Measurements from ENCODE around the gene RIF1. TPM values are rescaled to one million over a fixed set of nuclear protein-coding genes. Genes with fewer than 3 reads are reported as not detected.

Gene RIF1
- total RNA-seq, 3 donors from 2014 or later (not counting 1 experiment from before 2014, with no cell fraction given), result 37.0 to 52.0 (median 39.3) TPM

DNA sequence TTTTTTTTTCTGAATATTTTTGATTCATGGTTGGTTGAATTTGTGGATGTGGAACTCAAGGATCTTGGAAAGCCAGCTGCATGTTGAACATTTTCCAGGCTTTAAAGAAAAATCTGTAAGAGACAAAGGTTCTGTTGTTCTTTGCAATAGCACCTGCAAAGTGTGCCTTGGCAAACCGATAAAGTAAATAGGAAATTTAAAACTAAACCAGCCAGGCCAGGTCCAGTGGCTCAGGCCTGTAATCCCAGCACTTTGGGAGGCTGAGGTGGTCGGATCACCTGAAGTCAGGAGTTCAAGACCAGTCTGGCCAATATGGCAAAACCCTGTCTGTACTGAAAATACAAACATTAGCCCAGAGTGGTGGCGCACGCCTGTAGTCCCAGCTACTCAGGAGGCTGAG, 74.4 kb downstream of the RIF1 start:
- Mint-ChIP-seq H3K4me3 (no peak overlapping the region), H3K27me3 (ENCODE audit: low read depth in 2 of 2) (no peaks in the 10 kb centered on the region), H3K4me1 (peaks cover 0 to 18% of the 10 kb centered on the region in 2 donors), H3K27ac (no peak overlapping the region), H3K36me3 (peaks cover 6% of the 10 kb centered on the region), H3K9me3 (no peaks in the 10 kb centered on the region)
- Histone ChIP-seq H3K27me3 (ENCODE audit: control insufficient read depth, insufficient read depth, low read length) (no peaks in the 10 kb centered on the region), H3K4me3 (ENCODE audit: low read length) (no peak overlapping the region), H3K9me3 (ENCODE audit: control insufficient read depth, insufficient read depth, low read length) (no peaks in the 10 kb centered on the region), H3K27ac (ENCODE audit: low read length) (no peak overlapping the region), H3K36me3 (ENCODE audit: control insufficient read depth, insufficient read depth, low read length) (peaks cover 17% of the 10 kb centered on the region), H3K4me1 (ENCODE audit: control insufficient read depth, insufficient read depth, low read length) (no peaks in the 10 kb centered on the region)
- no peak for DNase-seq
- 98% methylated on average over 4 of the region's 4 CpGs for WGBS (ENCODE audit: insufficient coverage)
- no peak for TF ChIP-seq CTCF (IDR thresholded peaks at IDR 0.05)
- no peak for ATAC-seq
- intact Hi-C loops (cut with micrococcal nuclease), result no loop called here

DNA sequence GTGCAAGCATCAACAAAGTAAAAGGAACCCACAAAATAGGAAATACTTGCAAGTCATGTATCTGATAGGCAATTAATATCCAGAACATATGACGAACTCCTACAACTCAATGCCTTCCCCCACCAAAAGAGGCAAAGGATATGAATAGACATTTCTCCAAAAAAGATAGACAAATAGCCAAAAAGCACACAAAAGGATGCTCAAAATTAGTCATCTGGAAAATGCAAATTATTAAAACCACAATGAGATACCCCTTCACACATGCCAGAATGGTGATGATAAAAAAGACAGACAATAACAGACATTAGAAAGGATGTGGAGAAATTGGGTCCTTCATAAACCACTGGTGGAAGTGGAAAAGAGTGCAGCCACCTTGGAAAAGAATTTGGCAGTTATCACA, 76.4 kb downstream of the RIF1 start:
- H3K36me3 ChIP-seq (ENCODE audit: control insufficient read depth, insufficient read depth, low read length), result peaks cover 11% of the 10 kb centered on the region
- no peak overlapping the region for H3K4me3 Mint-ChIP-seq
- WGBS (ENCODE audit: insufficient coverage), result 86% methylated on average over 1 of the region's 1 CpG
- no peaks in the 10 kb centered on the region for H3K27me3 ChIP-seq (ENCODE audit: control insufficient read depth, insufficient read depth, low read length)
- no peak overlapping the region for H3K4me3 ChIP-seq (ENCODE audit: low read length)
- no peak overlapping the region for H3K27ac Mint-ChIP-seq
- H3K27ac ChIP-seq (ENCODE audit: low read length), result no peak overlapping the region
- H3K4me1 ChIP-seq (ENCODE audit: control insufficient read depth, insufficient read depth, low read length), result no peaks in the 10 kb centered on the region
- no peaks in the 10 kb centered on the region for H3K36me3 Mint-ChIP-seq
- H3K9me3 ChIP-seq (ENCODE audit: control insufficient read depth, insufficient read depth, low read length), result no peaks in the 10 kb centered on the region
- H3K27me3 Mint-ChIP-seq (ENCODE audit: low read depth in 2 of 2), result no peaks in the 10 kb centered on the region
- H3K9me3 Mint-ChIP-seq, result no peaks in the 10 kb centered on the region
- intact Hi-C loops (cut with micrococcal nuclease), result no loop called here
- no peak for TF ChIP-seq CTCF (IDR thresholded peaks at IDR 0.05)
- DNase-seq (no peak), ATAC-seq (no peak)
- H3K4me1 Mint-ChIP-seq, result peaks cover 0 to 18% of the 10 kb centered on the region in 2 donors

GRCh38 chr2:151490276-151490675, 80.6 kb downstream of the RIF1 start:
- intact Hi-C loops (cut with micrococcal nuclease), result no loop called here
- no peak for ATAC-seq
- DNase-seq, result no peak
- H3K4me3 Mint-ChIP-seq, result no peak overlapping the region
- H3K4me1 Mint-ChIP-seq, result peaks cover 0 to 12% of the 10 kb centered on the region in 2 donors
- H3K4me3 ChIP-seq (ENCODE audit: low read length), result no peak overlapping the region
- H3K36me3 ChIP-seq (ENCODE audit: control insufficient read depth, insufficient read depth, low read length), result peaks cover 2% of the 10 kb centered on the region
- no peaks in the 10 kb centered on the region for H3K27me3 Mint-ChIP-seq (ENCODE audit: low read depth in 2 of 2)
- WGBS (ENCODE audit: insufficient coverage), result 96% methylated on average over 9 of the region's 9 CpGs
- no peaks in the 10 kb centered on the region for H3K4me1 ChIP-seq (ENCODE audit: control insufficient read depth, insufficient read depth, low read length)
- H3K9me3 ChIP-seq (ENCODE audit: control insufficient read depth, insufficient read depth, low read length), result no peaks in the 10 kb centered on the region
- no peaks in the 10 kb centered on the region for H3K9me3 Mint-ChIP-seq
- H3K27me3 ChIP-seq (ENCODE audit: control insufficient read depth, insufficient read depth, low read length), result no peaks in the 10 kb centered on the region
- H3K27ac Mint-ChIP-seq, result no peak overlapping the region
- no peak overlapping the region for H3K27ac ChIP-seq (ENCODE audit: low read length)
- TF ChIP-seq CTCF (IDR thresholded peaks at IDR 0.05), result no peak
- H3K36me3 Mint-ChIP-seq, result no peaks in the 10 kb centered on the region

- intact Hi-C loops (cut with micrococcal nuclease), result no loop called here
- 98% methylated on average over 4 of the region's 4 CpGs for WGBS (ENCODE audit: insufficient coverage)
Observed at GRCh38 chr2:151491496-151491895, 81.8 kb downstream of the RIF1 start.

More at GRCh38 chr2:151491496-151491895, 81.8 kb downstream of the RIF1 start:
- H3K9me3 ChIP-seq (ENCODE audit: control insufficient read depth, insufficient read depth, low read length), result no peaks in the 10 kb centered on the region
- peaks cover 0 to 3% of the 10 kb centered on the region in 2 donors for H3K4me1 Mint-ChIP-seq
- ATAC-seq, result no peak
- H3K36me3 Mint-ChIP-seq, result no peaks in the 10 kb centered on the region
- H3K4me3 ChIP-seq (ENCODE audit: low read length), result no peak overlapping the region
- no peak overlapping the region for H3K27ac ChIP-seq (ENCODE audit: low read length)
- DNase-seq, result no peak
- H3K4me1 ChIP-seq (ENCODE audit: control insufficient read depth, insufficient read depth, low read length), result no peaks in the 10 kb centered on the region
- no peaks in the 10 kb centered on the region for H3K27me3 ChIP-seq (ENCODE audit: control insufficient read depth, insufficient read depth, low read length)
- no peak for TF ChIP-seq CTCF (IDR thresholded peaks at IDR 0.05)
- no peak overlapping the region for H3K4me3 Mint-ChIP-seq
- no peaks in the 10 kb centered on the region for H3K9me3 Mint-ChIP-seq
- peaks cover under 1% of the 10 kb centered on the region for H3K36me3 ChIP-seq (ENCODE audit: control insufficient read depth, insufficient read depth, low read length)
- H3K27me3 Mint-ChIP-seq (ENCODE audit: low read depth in 2 of 2), result no peaks in the 10 kb centered on the region
- no peak overlapping the region for H3K27ac Mint-ChIP-seq

Data from natural killer cell (primary cell).